IPS-15b (cell line): ENCODE results near the gene METTL17.
A peak's percentile ranks its signal among the peaks of the same experiment; 100 is the strongest.

Source experiments
- H3K27me3 ChIP-seq: one replicate; pipeline ENCODE4 v1.6.1; 2013; ENCODE audit warnings: low read length; ENCODE audit not compliant: control insufficient read depth, insufficient read depth
- H3K36me3 ChIP-seq: one replicate; pipeline ENCODE4 v1.6.1; 2013; ENCODE audit warnings: low read length; ENCODE audit not compliant: control insufficient read depth, insufficient read depth
- H3K4me1 ChIP-seq: one replicate; pipeline ENCODE4 v1.6.1; 2013; ENCODE audit warnings: mild to moderate bottlenecking, low read length; ENCODE audit not compliant: control insufficient read depth, insufficient read depth
- H3K4me3 ChIP-seq: one replicate; pipeline ENCODE4 v1.5.1; 2013; ENCODE audit warnings: low read depth, low read length
- H3K9ac ChIP-seq: one replicate; pipeline ENCODE4 v1.6.1; 2013; ENCODE audit warnings: low read depth, mild to moderate bottlenecking, low read length
- H3K9me3 ChIP-seq: one replicate; pipeline ENCODE4 v1.6.1; 2013; ENCODE audit warnings: mild to moderate bottlenecking, low read length; ENCODE audit not compliant: control insufficient read depth, insufficient read depth

METTL17 gene

GRCh38 chr14:21018286-21018685 lies 28.5 kb downstream of the METTL17 start:
- Histone ChIP-seq H3K36me3 (peaks cover 6% of the 10 kb centered on the region), H3K9ac (no peak overlapping the region), H3K27me3 (peaks cover 24% of the 10 kb centered on the region), H3K9me3 (no peaks in the 10 kb centered on the region), H3K4me1 (peaks cover 10% of the 10 kb centered on the region), H3K4me3 (no peak overlapping the region)

- no peaks in the 10 kb centered on the region for H3K9me3 ChIP-seq
- peaks cover 6% of the 10 kb centered on the region for H3K36me3 ChIP-seq
- no peak overlapping the region for H3K4me3 ChIP-seq
- peaks cover 12% of the 10 kb centered on the region for H3K4me1 ChIP-seq
- H3K27me3 ChIP-seq = peaks cover 29% of the 10 kb centered on the region
- H3K9ac ChIP-seq = no peak overlapping the region
These were observed 29.0 kb downstream of the METTL17 start for GRCh38 chr14:21018781-21019180.

- H3K9ac ChIP-seq = no peak overlapping the region
- no peaks in the 10 kb centered on the region for H3K9me3 ChIP-seq
- H3K27me3 ChIP-seq = peaks cover 35% of the 10 kb centered on the region
- H3K4me3 ChIP-seq = no peak overlapping the region
- H3K4me1 ChIP-seq = peaks cover 12% of the 10 kb centered on the region
- H3K36me3 ChIP-seq = peaks cover 6% of the 10 kb centered on the region
These were observed 29.6 kb downstream of the METTL17 start for GRCh38 chr14:21019366-21019765.

GRCh38 chr14:21020977-21021545 lies 31.3 kb downstream of the METTL17 start:
- Histone ChIP-seq H3K9me3 (no peaks in the 10 kb centered on the region), H3K9ac (no peak overlapping the region), H3K36me3 (peaks cover 6% of the 10 kb centered on the region), H3K4me1 (peaks cover 6% of the 10 kb centered on the region), H3K4me3 (no peak overlapping the region), H3K27me3 (peaks cover 36% of the 10 kb centered on the region)

GRCh38 chr14:21022686-21023085 lies 32.9 kb downstream of the METTL17 start:
- Histone ChIP-seq H3K27me3 (peaks cover 45% of the 10 kb centered on the region), H3K9me3 (no peaks in the 10 kb centered on the region), H3K4me3 (no peak overlapping the region), H3K36me3 (peaks cover 5% of the 10 kb centered on the region), H3K4me1 (peaks cover 18% of the 10 kb centered on the region), H3K9ac (no peak overlapping the region)

GRCh38 chr14:21023174-21023573 lies 33.4 kb downstream of the METTL17 start:
- peaks cover 18% of the 10 kb centered on the region for H3K4me1 ChIP-seq
- H3K4me3 ChIP-seq = no peak overlapping the region
- peaks cover 5% of the 10 kb centered on the region for H3K36me3 ChIP-seq
- peaks cover 49% of the 10 kb centered on the region for H3K27me3 ChIP-seq
- H3K9me3 ChIP-seq = no peaks in the 10 kb centered on the region
- H3K9ac ChIP-seq = no peak overlapping the region

- peaks cover 5% of the 10 kb centered on the region for H3K36me3 ChIP-seq
- peak overlapping the region; percentile 63 for H3K4me3 ChIP-seq
- H3K9ac ChIP-seq = peak overlapping the region; percentile 65
- peaks cover 18% of the 10 kb centered on the region for H3K4me1 ChIP-seq
- H3K27me3 ChIP-seq = peaks cover 49% of the 10 kb centered on the region
- H3K9me3 ChIP-seq = no peaks in the 10 kb centered on the region
These were observed 34.2 kb downstream of the METTL17 start for GRCh38 chr14:21023817-21024584.

- peak within 1 kb of the TSS; percentile 72 for H3K4me3 ChIP-seq
- H3K27me3 ChIP-seq = peaks cover 49% of the 10 kb centered on the region
- peaks cover 5% of the 10 kb centered on the region for H3K36me3 ChIP-seq
- H3K9me3 ChIP-seq = no peaks in the 10 kb centered on the region
- peaks cover 18% of the 10 kb centered on the region for H3K4me1 ChIP-seq
- H3K9ac ChIP-seq = peak within 1 kb of the TSS; percentile 65
These were observed 35.0 kb downstream of the METTL17 start, which contains the start of gene NDRG2 for GRCh38 chr14:21024585-21025370. Gene NDRG2, minus strand, starts transcription at chr14:21025061. Its CDS starts 1,746 bp downstream, at chr14:21023315.

GRCh38 chr14:21025371-21026273 lies 35.8 kb downstream of the METTL17 start:
- peak overlapping the region; percentile 32 for H3K9ac ChIP-seq
- H3K27me3 ChIP-seq = peaks cover 51% of the 10 kb centered on the region
- H3K9me3 ChIP-seq = no peaks in the 10 kb centered on the region
- peak overlapping the region; percentile 72 for H3K4me3 ChIP-seq
- peaks cover 5% of the 10 kb centered on the region for H3K36me3 ChIP-seq
- H3K4me1 ChIP-seq = peaks cover 18% of the 10 kb centered on the region

- no peaks in the 10 kb centered on the region for H3K9me3 ChIP-seq
- peaks cover 18% of the 10 kb centered on the region for H3K4me1 ChIP-seq
- peaks cover 5% of the 10 kb centered on the region for H3K36me3 ChIP-seq
- H3K9ac ChIP-seq = no peak overlapping the region
- H3K4me3 ChIP-seq = peak overlapping the region; percentile 57
- peaks cover 49% of the 10 kb centered on the region for H3K27me3 ChIP-seq
These were observed 36.7 kb downstream of the METTL17 start for GRCh38 chr14:21026274-21026987.
